Smooth muscle cell (in vitro differentiated cells): Measurements from ENCODE around the gene IDI1. TPM values are rescaled to one million over a fixed set of nuclear protein-coding genes. Genes with fewer than 3 reads are reported as not detected.

Experiments
- DNase-seq: peaks from one replicate; lab custom pipeline; 2025; ENCODE audit not compliant: unreplicated experiment; lab: John Stamatoyannopoulos, UW
- H2AFZ ChIP-seq: fragments of 200-600 bp; sonication (generic); 2 replicates; pipeline ENCODE4 v1.6.0; 2016; ENCODE audit warnings: antibody characterized with exemption, low read depth, mild to moderate bottlenecking
- H3F3A ChIP-seq: fragments of 200-600 bp; sonication (generic); 2 replicates; pipeline ENCODE4 v1.6.0; 2017; ENCODE audit warnings: antibody characterized with exemption, low read depth
- H3K27ac ChIP-seq: fragments of 200-600 bp; sonication (generic); 2 replicates; pipeline ENCODE4 v1.5.1; 2016; ENCODE audit warnings: low read depth, mild to moderate bottlenecking
- H3K27me3 ChIP-seq: fragments of 200-600 bp; sonication (generic); 2 replicates; pipeline ENCODE4 v1.6.1; 2016; ENCODE audit warnings: low read depth, mild to moderate bottlenecking
- H3K36me3 ChIP-seq: fragments of 200-600 bp; sonication (generic); 2 replicates; pipeline ENCODE4 v1.5.1; 2016; ENCODE audit warnings: low read depth
- H3K4me1 ChIP-seq: fragments of 200-600 bp; sonication (generic); 2 replicates; pipeline ENCODE4 v1.5.1; 2016; ENCODE audit warnings: low read depth
- H3K4me2 ChIP-seq: fragments of 200-600 bp; sonication (generic); 2 replicates; pipeline ENCODE4 v1.6.0; 2016; ENCODE audit warnings: mild to moderate bottlenecking
- H3K4me3 ChIP-seq: fragments of 200-600 bp; sonication (generic); 2 replicates; pipeline ENCODE4 v1.5.1; 2016; ENCODE audit warnings: mild to moderate bottlenecking
- H3K79me2 ChIP-seq: fragments of 200-600 bp; sonication (generic); 2 replicates; pipeline ENCODE4 v1.6.0; 2016; ENCODE audit warnings: low read depth, mild to moderate bottlenecking
- H3K9ac ChIP-seq: fragments of 200-600 bp; sonication (generic); 2 replicates; pipeline ENCODE4 v1.6.0; 2016; ENCODE audit warnings: low read depth
- H3K9me3 ChIP-seq: fragments of 200-600 bp; sonication (generic); replicated peaks from 2 replicates; pipeline ENCODE4 v1.5.1; 2016; ENCODE audit warnings: low read depth
- H4K20me1 ChIP-seq: fragments of 200-600 bp; sonication (generic); 2 replicates; pipeline ENCODE4 v1.6.0; 2016; ENCODE audit warnings: low read depth
- WGBS: methylation state at CpG from one replicate; pipeline ENCODE4 v1.1.7; 2016; ENCODE audit warnings: low lambda C conversion rate; 5-methylcytosine and 5-hydroxymethylcytosine counted together
- polyA plus RNA-seq: library from polyadenylated mRNA; unstranded; fragments of >200 nt; fragmentation: Nextera tagmentation; extraction: Ambion mirVana; gene quantifications from 2 replicates; pipeline ENCODE4 v1.2.1, GENCODE V29; 2016
- total RNA-seq: library from RNA; depleted of rRNA; stranded (reverse); fragments of >200 nt; gene quantifications from 2 replicates; pipeline ENCODE4 v1.2.3, GENCODE V29; 2014
- TF ChIP-seq, protein P1 (sequence below): fragments of 200-600 bp; sonication (generic); IDR thresholded peaks from 2 replicates; pipeline ENCODE4 v1.5.1; 2017; ENCODE audit warnings: borderline replicate concordance, mild to moderate bottlenecking, antibody characterized with exemption; ENCODE audit not compliant: insufficient read depth, poor library complexity, severe bottlenecking

Gene IDI1
- total and polyA plus RNA-seq, 2 experiments from 2014 or later, result 142 to 165 TPM

DNA sequence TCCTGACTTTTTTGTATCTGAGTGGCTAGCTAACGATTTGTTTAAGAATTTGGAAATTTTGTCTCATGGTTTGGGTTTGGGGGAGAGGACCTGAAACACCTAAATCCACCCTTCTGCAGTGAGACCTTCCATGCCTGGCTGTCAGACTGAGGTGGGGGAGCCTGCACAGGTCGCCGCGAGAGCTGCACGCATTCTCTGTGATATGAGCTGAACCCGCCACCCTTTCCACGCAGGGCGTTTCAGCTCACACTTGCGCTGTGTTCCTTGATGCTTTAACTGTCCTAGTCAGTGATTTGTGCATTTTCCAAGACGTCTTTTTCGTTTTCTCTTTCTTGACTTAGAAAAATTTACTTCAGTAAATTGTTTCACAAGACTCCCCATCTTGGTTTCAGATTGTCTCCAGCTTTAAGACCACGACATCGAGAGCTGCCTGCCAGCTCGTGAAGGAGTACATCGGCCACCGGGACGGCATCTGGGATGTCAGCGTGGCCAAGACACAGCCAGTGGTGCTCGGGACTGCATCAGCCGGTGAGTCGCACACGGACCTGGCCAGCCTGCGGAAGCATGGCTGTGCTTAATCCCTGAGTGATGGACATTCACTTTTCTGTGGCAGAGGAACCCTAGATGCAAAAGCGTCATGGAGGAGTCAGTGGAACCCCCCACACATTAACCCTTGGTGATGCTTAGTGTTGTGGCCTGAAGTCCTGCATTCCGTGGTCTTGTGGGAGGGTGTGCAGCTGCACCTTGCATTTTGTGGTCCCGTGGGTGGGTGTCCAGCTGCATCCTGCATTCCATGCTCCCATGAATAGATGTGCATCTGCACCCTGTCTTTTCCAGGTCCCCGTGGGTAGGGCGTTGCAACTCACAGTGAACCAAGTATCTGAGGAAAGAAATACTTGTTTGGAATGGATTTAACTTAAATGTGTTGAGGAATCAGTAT, 35.4 kb upstream of the IDI1 start:
- DNase-seq, result no peak
- Histone ChIP-seq H2AFZ (no peak overlapping the region), H3K4me1 (no peaks in the 10 kb centered on the region), H3K27me3 (no peaks in the 10 kb centered on the region), H3K4me2 (no peak overlapping the region), H3K79me2 (no peaks in the 10 kb centered on the region), H3F3A (no peaks in the 10 kb centered on the region), H4K20me1 (peaks cover 39% of the 10 kb centered on the region), H3K4me3 (no peak overlapping the region), H3K9me3 (no peaks in the 10 kb centered on the region), H3K36me3 (peaks cover 11% of the 10 kb centered on the region), H3K27ac (no peak overlapping the region), H3K9ac (no peak overlapping the region)
- 94% methylated on average over 28 of the region's 28 CpGs for WGBS
- TF ChIP-seq, protein P1, sequence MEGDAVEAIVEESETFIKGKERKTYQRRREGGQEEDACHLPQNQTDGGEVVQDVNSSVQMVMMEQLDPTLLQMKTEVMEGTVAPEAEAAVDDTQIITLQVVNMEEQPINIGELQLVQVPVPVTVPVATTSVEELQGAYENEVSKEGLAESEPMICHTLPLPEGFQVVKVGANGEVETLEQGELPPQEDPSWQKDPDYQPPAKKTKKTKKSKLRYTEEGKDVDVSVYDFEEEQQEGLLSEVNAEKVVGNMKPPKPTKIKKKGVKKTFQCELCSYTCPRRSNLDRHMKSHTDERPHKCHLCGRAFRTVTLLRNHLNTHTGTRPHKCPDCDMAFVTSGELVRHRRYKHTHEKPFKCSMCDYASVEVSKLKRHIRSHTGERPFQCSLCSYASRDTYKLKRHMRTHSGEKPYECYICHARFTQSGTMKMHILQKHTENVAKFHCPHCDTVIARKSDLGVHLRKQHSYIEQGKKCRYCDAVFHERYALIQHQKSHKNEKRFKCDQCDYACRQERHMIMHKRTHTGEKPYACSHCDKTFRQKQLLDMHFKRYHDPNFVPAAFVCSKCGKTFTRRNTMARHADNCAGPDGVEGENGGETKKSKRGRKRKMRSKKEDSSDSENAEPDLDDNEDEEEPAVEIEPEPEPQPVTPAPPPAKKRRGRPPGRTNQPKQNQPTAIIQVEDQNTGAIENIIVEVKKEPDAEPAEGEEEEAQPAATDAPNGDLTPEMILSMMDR, result no peak

DNA sequence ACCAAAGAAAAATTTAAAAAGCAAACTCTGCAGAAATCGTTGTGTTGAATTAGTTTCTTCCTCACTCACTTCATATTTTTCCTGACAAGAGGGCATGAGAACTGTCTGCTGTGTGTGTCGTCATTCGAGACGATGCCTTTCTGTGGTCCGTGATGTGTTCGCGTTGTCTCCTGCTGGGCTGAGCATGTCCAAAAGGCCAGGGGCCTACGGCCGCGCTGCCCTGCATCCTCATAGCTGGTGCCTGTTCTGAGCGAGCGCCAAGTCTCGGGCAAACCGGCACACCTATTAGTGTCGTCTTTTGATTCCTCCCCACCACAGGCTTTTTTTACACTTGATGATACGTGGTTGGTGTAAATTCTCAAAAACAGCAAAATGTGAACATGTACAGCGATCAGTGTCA, 34.7 kb upstream of the IDI1 start:
- no peak overlapping the region for H3K27ac ChIP-seq
- TF ChIP-seq, protein P1, result no peak
- H4K20me1 ChIP-seq, result peaks cover 34% of the 10 kb centered on the region
- no peak for DNase-seq
- H3F3A ChIP-seq, result no peaks in the 10 kb centered on the region
- no peak overlapping the region for H2AFZ ChIP-seq
- no peaks in the 10 kb centered on the region for H3K79me2 ChIP-seq
- no peaks in the 10 kb centered on the region for H3K4me1 ChIP-seq
- H3K4me2 ChIP-seq, result no peak overlapping the region
- H3K9me3 ChIP-seq, result no peaks in the 10 kb centered on the region
- no peak overlapping the region for H3K4me3 ChIP-seq
- no peaks in the 10 kb centered on the region for H3K27me3 ChIP-seq
- peaks cover 11% of the 10 kb centered on the region for H3K36me3 ChIP-seq
- 98% methylated on average over 17 of the region's 17 CpGs for WGBS
- H3K9ac ChIP-seq, result no peak overlapping the region

DNA sequence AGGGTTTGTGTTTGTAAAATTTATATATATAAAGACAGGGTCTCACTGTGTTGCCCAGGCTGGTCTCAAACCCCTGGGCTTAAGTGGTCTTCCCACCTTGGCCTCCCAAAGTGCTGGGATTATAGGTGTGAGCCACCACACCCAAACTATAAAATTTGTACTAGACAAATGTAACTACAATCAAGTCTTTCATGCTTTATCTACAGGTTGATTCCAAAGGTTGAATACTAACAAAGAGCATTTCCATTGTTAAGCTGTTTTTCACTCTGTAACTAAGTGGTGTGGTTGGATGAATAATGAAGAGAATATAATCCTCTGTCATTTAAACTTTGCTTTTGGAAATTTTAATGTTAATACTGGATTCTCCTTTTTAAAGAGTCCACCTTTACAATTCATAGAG, 29.7 kb upstream of the IDI1 start:
- peaks cover 8% of the 10 kb centered on the region for H3K36me3 ChIP-seq

More for the DNA sequence above, 29.7 kb upstream of the IDI1 start:
- Histone ChIP-seq H2AFZ (no peak overlapping the region), H3K27ac (no peak overlapping the region), H3K4me1 (no peaks in the 10 kb centered on the region), H3K9ac (no peak overlapping the region), H3K27me3 (no peaks in the 10 kb centered on the region), H3K9me3 (no peaks in the 10 kb centered on the region), H3K79me2 (peaks cover 4% of the 10 kb centered on the region), H3F3A (no peaks in the 10 kb centered on the region), H3K4me3 (no peak overlapping the region), H3K4me2 (no peak overlapping the region), H4K20me1 (peaks cover 27% of the 10 kb centered on the region)
- no peak for DNase-seq
- TF ChIP-seq, protein P1, result no peak
